ENCODE measurements around the gene GDPD3.

The GDPD3 gene

DNA sequence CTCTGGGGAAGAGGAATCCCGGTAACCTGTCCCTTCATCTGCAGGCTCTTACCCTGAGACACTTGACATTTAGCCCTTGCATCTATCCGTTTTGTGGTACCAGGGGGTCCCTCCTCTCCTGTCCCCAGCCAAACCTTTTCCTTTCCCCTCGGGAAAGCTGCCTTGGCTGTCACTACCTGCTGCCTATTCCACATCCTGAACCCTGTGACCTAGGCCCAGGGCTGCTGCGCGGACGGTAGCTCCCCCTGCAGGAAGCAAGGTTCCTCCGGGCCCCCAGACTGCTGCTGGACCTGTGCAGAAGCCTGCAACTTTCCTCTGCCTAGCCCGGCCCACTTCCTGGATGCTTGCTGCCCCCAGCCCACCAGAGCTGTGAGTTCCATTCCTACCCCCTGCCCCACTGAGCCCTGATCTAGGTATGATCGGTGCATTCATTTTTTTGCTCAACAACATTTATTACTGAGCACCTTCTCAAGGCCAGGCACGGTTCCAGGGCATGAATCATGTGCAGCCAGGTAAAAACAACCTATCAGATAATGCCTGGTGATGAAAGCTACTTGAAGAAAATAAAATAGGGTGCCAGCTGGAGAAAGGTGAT lies 58.3 kb downstream of the GDPD3 start:
- no peak for DNase-seq (ENCODE audit: low read depth in 2 of 2)

All from stimulated activated CD8-positive, alpha-beta memory T cell treated with anti-CD3 and anti-CD28 coated beads, Interleukin-2, amount 100 ng/mL, for 1 hour (primary cell).